ENCODE results near the gene GDF2.

DNA sequence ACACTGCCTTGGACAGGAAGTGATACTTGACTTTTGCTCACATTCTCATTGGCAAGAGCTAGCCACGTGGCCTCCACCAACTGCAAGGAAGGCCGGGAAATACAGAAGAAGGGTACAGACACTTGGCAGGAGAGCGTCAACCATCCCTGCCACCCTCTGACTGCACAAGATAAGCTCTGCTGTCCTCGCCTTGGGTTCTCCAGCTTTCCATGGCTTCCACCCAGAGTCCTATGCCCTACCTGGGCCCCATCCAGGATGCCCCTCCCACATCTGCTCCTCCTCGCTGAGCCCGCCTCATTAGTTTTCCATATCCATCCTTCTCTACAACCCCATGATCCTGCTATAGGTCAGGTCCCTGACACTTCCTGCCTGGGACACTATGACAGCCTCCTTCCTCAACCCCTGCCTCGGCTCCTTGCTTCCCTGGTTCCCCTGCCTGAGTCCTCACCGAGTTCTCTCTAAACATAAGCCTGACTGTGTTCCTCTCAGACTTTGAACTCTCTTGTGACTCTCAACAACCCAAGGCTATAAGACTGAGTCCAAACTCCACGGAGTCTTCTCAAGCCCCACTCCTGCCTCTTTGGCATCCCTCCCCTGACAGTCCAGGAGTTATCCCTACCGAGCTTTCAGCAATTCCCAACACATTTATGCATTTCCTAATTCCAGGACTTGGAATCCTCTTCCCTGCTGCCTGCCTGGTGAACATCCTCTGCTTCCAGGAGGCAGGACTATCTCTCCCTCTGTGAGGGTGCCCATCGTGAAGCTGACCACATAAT is 45.5 kb upstream of the GDF2 start:
- TF ChIP-seq CTCF (IDR thresholded peaks at IDR 0.05; ENCODE audit: poor library complexity, severe bottlenecking) = no peak
- TF ChIP-seq EZH2 (IDR thresholded peaks at IDR 0.05; ENCODE audit: borderline replicate concordance, insufficient read depth, low read length, poor library complexity, severe bottlenecking) = no peak
- no peak for TF ChIP-seq POLR2AphosphoS5 (IDR thresholded peaks at IDR 0.05)

Measured in neural cell (in vitro differentiated cells).